T-cell (primary cell): ENCODE data around the gene FAM131B. TPM values are rescaled to one million over a fixed set of nuclear protein-coding genes. Genes with fewer than 3 reads are reported as not detected.

Experiments
- ATAC-seq, 4 experiments: fragments of 200-7000 bp in 3 of 4; fragments of 150-1000 bp in 1 of 4; cut with Tn5 transposase; replicated peaks in 1 of 4; 1 replicate in 3 of 4; 2 replicates in 1 of 4; pipeline ENCODE4 v1.10.0; 2021; ENCODE audit warnings: moderate library complexity in 3 of 4, mild to moderate bottlenecking in 2 of 4, moderate number of reproducible peaks in 1 of 4
- CTCF ChIA-PET, 2 donors: fragments of 300-600 bp; sonication (Branson Sonifier 250); formaldehyde crosslinking; loops; one replicate each; lab custom pipeline; 2022; ENCODE audit warnings: antibody characterized with exemption in 2 of 2; lab: Charles Lee
- POLR2A ChIA-PET, 2 donors: fragments of 300-600 bp; sonication (Branson Sonifier 250); formaldehyde crosslinking; loops; one replicate each; lab custom pipeline; 2022; ENCODE audit warnings: antibody characterized with exemption in 2 of 2; lab: Charles Lee
- DNase-seq, 35 experiments: peaks; one replicate each; pipeline versions ENCODE4 v3.0.0 to v3.0.0-alpha.2; 2013 to 2023
- H3K27ac ChIP-seq: one replicate; pipeline ENCODE4 v1.5.1; 2013; ENCODE audit warnings: low read length
- H3K27me3 ChIP-seq, 2 experiments: replicated peaks in 1 of 2; 1 replicate in 1 of 2; 2 replicates in 1 of 2; pipeline versions ENCODE4 v1.6.1 to v1.7.0; 2013; ENCODE audit warnings: low read length in 1 of 2, mixed read lengths in 1 of 2; ENCODE audit not compliant: control insufficient read depth in 2 of 2, insufficient read depth in 2 of 2; ENCODE audit errors: extremely low read depth in 1 of 2
- H3K36me3 ChIP-seq, 2 donors: 1 replicate in 1 of 2; 2 replicates in 1 of 2; pipeline versions ENCODE4 v1.6.1 to v1.7.0; 2013; ENCODE audit warnings: low read length in 1 of 2; ENCODE audit not compliant: control insufficient read depth in 2 of 2, insufficient read depth in 1 of 2; ENCODE audit errors: extremely low read depth in 1 of 2
- H3K4me1 ChIP-seq, 2 experiments: 1 replicate in 1 of 2; 2 replicates in 1 of 2; pipeline versions ENCODE4 v1.6.1 to v1.7.0; 2013; ENCODE audit warnings: low read length in 2 of 2, mixed read lengths in 1 of 2; ENCODE audit not compliant: insufficient read depth in 2 of 2, control insufficient read depth in 1 of 2; ENCODE audit errors: extremely low read depth in 1 of 2
- H3K4me3 ChIP-seq, 2 donors: 1 replicate in 1 of 2; 2 replicates in 1 of 2; pipeline versions ENCODE4 v1.5.1 to v1.7.0; 2013; ENCODE audit warnings: mild to moderate bottlenecking in 2 of 2, low read length in 1 of 2, moderate library complexity in 1 of 2; ENCODE audit not compliant: control insufficient read depth in 1 of 2; ENCODE audit errors: extremely low read depth in 1 of 2
- H3K9me3 ChIP-seq: 2 replicates; pipeline ENCODE4 v1.7.0; 2013
- H3K27ac Mint-ChIP-seq, 2 donors: one replicate each; pipeline ENCODE4 v1.8.0; 2020 to 2021; ENCODE audit warnings: mild to moderate bottlenecking in 2 of 2, mixed read lengths in 2 of 2
- H3K27me3 Mint-ChIP-seq, 2 donors: one replicate each; pipeline ENCODE4 v1.8.0; 2021 to 2022; ENCODE audit warnings: mixed read lengths in 2 of 2
- H3K36me3 Mint-ChIP-seq: one replicate; pipeline ENCODE4 v1.8.0; 2021; ENCODE audit warnings: mixed read lengths
- H3K4me1 Mint-ChIP-seq, 3 donors: one replicate each; pipeline ENCODE4 v1.8.0; 2020 to 2022; ENCODE audit warnings: mixed read lengths in 3 of 3, mild to moderate bottlenecking in 1 of 3
- H3K4me3 Mint-ChIP-seq, 3 donors: one replicate each; pipeline ENCODE4 v1.8.0; 2020 to 2022; ENCODE audit warnings: mild to moderate bottlenecking in 3 of 3, mixed read lengths in 3 of 3, moderate library complexity in 3 of 3
- H3K9me3 Mint-ChIP-seq, 3 donors: one replicate each; pipeline ENCODE4 v1.8.0; 2020 to 2022; ENCODE audit warnings: mixed read lengths in 3 of 3
- WGBS: methylation state at CpG from one replicate; pipeline ENCODE4 v1.1.5; 2013; ENCODE audit warnings: missing lambda C conversion rate; ENCODE audit not compliant: insufficient coverage; 5-methylcytosine and 5-hydroxymethylcytosine counted together
- total RNA-seq, 35 experiments: library from RNA in 6 of 35; stranded (reverse) in 6 of 35; fragments of 120-200 nt in 1 of 35; gene quantifications; one replicate each; pipeline versions ENCODE4 v1.2.1 to v1.2.4 and lab custom pipeline; 2013 to 2026

The FAM131B gene
- total RNA-seq, 5 donors from 2014 or later (not counting 1 experiment from before 2014, with no cell fraction given), result 0.08 to 3.6 (median 2.1) TPM

GRCh38 chr7:143351060-143351459 is 11.5 kb downstream of the FAM131B start:
- Mint-ChIP-seq H3K27me3 (no peaks in the 10 kb centered on the region), H3K36me3 (no peaks in the 10 kb centered on the region), H3K4me3 (no peak overlapping the region), H3K4me1 (peaks cover 0 to 2% (median 0%) of the 10 kb centered on the region in 3 donors), H3K9me3 (no peaks in the 10 kb centered on the region), H3K27ac (no peak overlapping the region)
- 71% methylated on average over 5 of the region's 5 CpGs for WGBS
- Histone ChIP-seq H3K9me3 (no peaks in the 10 kb centered on the region), H3K27me3 (peaks cover 0 to 16% of the 10 kb centered on the region in 2 experiments), H3K4me1 (no peaks in the 10 kb centered on the region), H3K27ac (no peak overlapping the region), H3K4me3 (no peak overlapping the region), H3K36me3 (no peaks in the 10 kb centered on the region)
- ChIA-PET CTCF (no interaction called here), POLR2A (interaction anchor here in 1 of 2 donors (0.7 kb wide), 1 partner anchor 909 kb away, joined by 6 read pairs; no protein-coding TSS in a partner anchor)
- DNase-seq (no peak), ATAC-seq (no peak)

GRCh38 chr7:143347950-143348349 is 14.6 kb downstream of the FAM131B start:
- Histone ChIP-seq H3K36me3 (no peaks in the 10 kb centered on the region), H3K27me3 (peaks cover 0 to 12% of the 10 kb centered on the region in 2 experiments), H3K27ac (no peak overlapping the region), H3K9me3 (no peaks in the 10 kb centered on the region), H3K4me1 (peaks cover 4 to 8% of the 10 kb centered on the region in 2 experiments), H3K4me3 (no peak overlapping the region)
- peaks cover 0 to 2% of the 10 kb centered on the region in 2 donors for H3K27me3 Mint-ChIP-seq
- ChIA-PET CTCF (interaction anchor here in 1 of 2 donors (0.6 kb wide), 1 partner anchor 12 kb away, joined by 3 read pairs; no protein-coding TSS in a partner anchor), POLR2A (interaction anchor here in 1 of 2 donors (0.7 kb wide), 1 partner anchor 97 kb away, joined by 5 read pairs; no protein-coding TSS in a partner anchor)
- H3K4me1 Mint-ChIP-seq, result peaks cover 8 to 10% (median 10%) of the 10 kb centered on the region in 3 donors
- H3K4me3 Mint-ChIP-seq, result no peak overlapping the region
- ATAC-seq, result no peak
- no CpG with 5 or more reads among the region's 5 CpGs for WGBS
- no peaks in the 10 kb centered on the region for H3K9me3 Mint-ChIP-seq
- no peak for DNase-seq
- no peaks in the 10 kb centered on the region for H3K36me3 Mint-ChIP-seq
- H3K27ac Mint-ChIP-seq, result no peak overlapping the region

- DNase-seq (no peak), ATAC-seq (no peak)
- Histone ChIP-seq H3K4me3 (no peak overlapping the region), H3K27me3 (peaks cover 0 to 12% of the 10 kb centered on the region in 2 experiments), H3K9me3 (no peaks in the 10 kb centered on the region), H3K36me3 (no peaks in the 10 kb centered on the region), H3K27ac (no peak overlapping the region), H3K4me1 (peaks cover 4 to 8% of the 10 kb centered on the region in 2 experiments)
- POLR2A ChIA-PET, result no interaction called here
- H3K4me3 Mint-ChIP-seq, result peak overlapping the region in 1 of 3 donors; percentile 69
- H3K27ac Mint-ChIP-seq, result no peak overlapping the region
- H3K4me1 Mint-ChIP-seq, result peaks cover 8 to 10% (median 10%) of the 10 kb centered on the region in 3 donors
- no peaks in the 10 kb centered on the region for H3K36me3 Mint-ChIP-seq
- peaks cover 0 to 10% of the 10 kb centered on the region in 2 donors for H3K27me3 Mint-ChIP-seq
- CTCF ChIA-PET, result interaction anchor here (0.5 to 1.5 kb wide), 5 partner anchors 58 to 710 kb away, joined by 3 to 4 read pairs (median 3); partner anchors contain the start of gene CASP2 (in 1 of the 2)
- WGBS, result no CpG with 5 or more reads among the region's 4 CpGs
- H3K9me3 Mint-ChIP-seq, result no peaks in the 10 kb centered on the region
Observed at GRCh38 chr7:143346018-143346417, 16.5 kb downstream of the FAM131B start.

GRCh38 chr7:143345428-143345900 is 17.0 kb downstream of the FAM131B start:
- peaks cover 0 to 12% of the 10 kb centered on the region in 2 experiments for H3K27me3 ChIP-seq
- H3K9me3 ChIP-seq, result no peaks in the 10 kb centered on the region
- Mint-ChIP-seq H3K27me3 (peaks cover 0 to 11% of the 10 kb centered on the region in 2 donors), H3K9me3 (no peaks in the 10 kb centered on the region), H3K27ac (peak overlapping the region in 1 of 2 donors; percentile 4), H3K4me3 (peak overlapping the region; percentile 50 to 69 (median 59)), H3K36me3 (no peaks in the 10 kb centered on the region), H3K4me1 (peaks cover 8 to 10% (median 10%) of the 10 kb centered on the region in 3 donors)
- H3K36me3 ChIP-seq, result no peaks in the 10 kb centered on the region
- CTCF ChIA-PET, result interaction anchor here (0.5 to 1.5 kb wide), 6 partner anchors 44 to 711 kb away, joined by 3 to 4 read pairs (median 3); partner anchors contain the start of gene CASP2 (in 1 of the 2)
- peaks cover 4 to 8% of the 10 kb centered on the region in 2 experiments for H3K4me1 ChIP-seq
- DNase-seq (peak; percentile 37 to 78 (median 57)), ATAC-seq (peak; percentile 96 to 100 (median 98))
- POLR2A ChIA-PET, result no interaction called here
- WGBS, result 15% methylated on average over 33 of the region's 35 CpGs
- H3K27ac ChIP-seq, result no peak overlapping the region
- peak overlapping the region in 1 of 2 donors; percentile 33 for H3K4me3 ChIP-seq

- POLR2A ChIA-PET, result interaction anchor here in 1 of 2 donors (0.6 kb wide), 1 partner anchor 17 kb away, joined by 3 read pairs; no protein-coding TSS in a partner anchor
- no peak overlapping the region for H3K4me3 Mint-ChIP-seq
Observed at GRCh38 chr7:143343596-143343995, 18.9 kb downstream of the FAM131B start.

GRCh38 chr7:143341842-143342241 is 20.7 kb downstream of the FAM131B start:
- CTCF ChIA-PET, result no interaction called here
- DNase-seq, result no peak
- POLR2A ChIA-PET, result no interaction called here

More at GRCh38 chr7:143343596-143343995, 18.9 kb downstream of the FAM131B start:
- Mint-ChIP-seq H3K27ac (no peak overlapping the region), H3K36me3 (no peaks in the 10 kb centered on the region), H3K9me3 (no peaks in the 10 kb centered on the region), H3K27me3 (peaks cover 0 to 25% of the 10 kb centered on the region in 2 donors), H3K4me1 (peaks cover 8 to 10% (median 10%) of the 10 kb centered on the region in 3 donors)
- Histone ChIP-seq H3K4me3 (no peak overlapping the region), H3K9me3 (no peaks in the 10 kb centered on the region), H3K36me3 (no peaks in the 10 kb centered on the region), H3K27me3 (peaks cover 0 to 12% of the 10 kb centered on the region in 2 experiments), H3K27ac (no peak overlapping the region), H3K4me1 (peaks cover 4 to 8% of the 10 kb centered on the region in 2 experiments)
- DNase-seq (no peak), ATAC-seq (no peak)
- 100% methylated on average over 2 of the region's 3 CpGs for WGBS
- CTCF ChIA-PET, result interaction anchor here (0.6 to 1.4 kb wide), 4 partner anchors 64 to 123 kb away, joined by 3 to 6 read pairs (median 4); no protein-coding TSS in a partner anchor

More at GRCh38 chr7:143341842-143342241, 20.7 kb downstream of the FAM131B start:
- no peaks in the 10 kb centered on the region for H3K36me3 ChIP-seq
- no peak overlapping the region for H3K27ac ChIP-seq
- peaks cover 0 to 15% of the 10 kb centered on the region in 2 experiments for H3K27me3 ChIP-seq
- H3K4me1 ChIP-seq, result peaks cover 4 to 8% of the 10 kb centered on the region in 2 experiments
- no peak overlapping the region for H3K4me3 ChIP-seq
- WGBS, result 91% methylated on average over 6 of the region's 8 CpGs
- Mint-ChIP-seq H3K36me3 (no peaks in the 10 kb centered on the region), H3K4me1 (peaks cover 8 to 10% (median 10%) of the 10 kb centered on the region in 3 donors), H3K9me3 (no peaks in the 10 kb centered on the region), H3K27ac (no peak overlapping the region), H3K27me3 (peaks cover 5 to 31% of the 10 kb centered on the region in 2 donors), H3K4me3 (no peak overlapping the region)
- ATAC-seq, result no peak
- H3K9me3 ChIP-seq, result no peaks in the 10 kb centered on the region
